Measurements from ENCODE around the gene ARHGEF4. TPM values are rescaled to one million over a fixed set of nuclear protein-coding genes. Genes with fewer than 3 reads are reported as not detected.

Gene ARHGEF4
- total and polyA plus RNA-seq, 7 donors, result 1.7 to 32.4 (median 17.2) TPM; not detected in 1

DNA sequence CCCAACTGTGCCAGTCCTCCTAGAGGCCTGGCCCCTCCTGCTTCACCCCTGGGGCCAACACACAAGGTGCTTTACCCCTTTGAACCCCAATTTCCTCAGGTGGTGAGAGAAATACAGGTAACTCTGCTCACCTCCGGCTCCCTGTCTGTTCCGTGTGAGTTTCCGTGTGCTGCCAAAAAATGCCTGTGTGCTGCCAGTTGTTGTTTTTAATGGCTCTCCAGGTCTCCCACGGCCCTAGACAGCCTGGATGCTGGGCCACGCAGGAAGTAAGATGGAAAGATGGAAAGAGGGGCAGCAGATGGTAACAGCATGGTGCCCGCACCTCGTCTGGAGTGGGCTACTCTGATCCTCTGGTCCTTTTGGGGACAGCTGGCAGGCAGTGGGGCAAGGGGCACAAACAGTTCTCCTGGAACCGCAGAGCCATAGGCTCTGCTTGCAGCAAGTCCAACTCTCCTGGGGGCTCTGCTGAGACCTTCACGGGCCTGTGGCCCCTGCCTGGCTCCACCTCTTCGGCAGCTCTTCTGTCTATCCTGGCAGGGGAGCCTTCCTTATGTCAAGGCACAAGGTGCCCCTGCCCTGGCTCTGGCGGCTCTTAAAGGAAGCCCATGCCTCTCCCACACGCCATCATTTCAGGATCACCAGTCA, 4.3 kb upstream of the ARHGEF4 start:
- 80 to 86% methylated on average over 12 of the region's 12 CpGs for WGBS, 2 donors
- intact Hi-C loops (cut with DNase I), result no loop called here
- Histone ChIP-seq H3K36me3 (no peaks in the 10 kb centered on the region), H3K9me3 (no peaks in the 10 kb centered on the region), H3K27ac (no peak overlapping the region), H3K27me3 (peaks cover 12 to 36% (median 13%) of the 10 kb centered on the region in 3 donors), H3K4me3 (no peak overlapping the region), H3K4me1 (peaks cover 0 to 10% (median 9%) of the 10 kb centered on the region in 4 donors)
- no peak for DNase-seq
- TF ChIP-seq, protein P1, sequence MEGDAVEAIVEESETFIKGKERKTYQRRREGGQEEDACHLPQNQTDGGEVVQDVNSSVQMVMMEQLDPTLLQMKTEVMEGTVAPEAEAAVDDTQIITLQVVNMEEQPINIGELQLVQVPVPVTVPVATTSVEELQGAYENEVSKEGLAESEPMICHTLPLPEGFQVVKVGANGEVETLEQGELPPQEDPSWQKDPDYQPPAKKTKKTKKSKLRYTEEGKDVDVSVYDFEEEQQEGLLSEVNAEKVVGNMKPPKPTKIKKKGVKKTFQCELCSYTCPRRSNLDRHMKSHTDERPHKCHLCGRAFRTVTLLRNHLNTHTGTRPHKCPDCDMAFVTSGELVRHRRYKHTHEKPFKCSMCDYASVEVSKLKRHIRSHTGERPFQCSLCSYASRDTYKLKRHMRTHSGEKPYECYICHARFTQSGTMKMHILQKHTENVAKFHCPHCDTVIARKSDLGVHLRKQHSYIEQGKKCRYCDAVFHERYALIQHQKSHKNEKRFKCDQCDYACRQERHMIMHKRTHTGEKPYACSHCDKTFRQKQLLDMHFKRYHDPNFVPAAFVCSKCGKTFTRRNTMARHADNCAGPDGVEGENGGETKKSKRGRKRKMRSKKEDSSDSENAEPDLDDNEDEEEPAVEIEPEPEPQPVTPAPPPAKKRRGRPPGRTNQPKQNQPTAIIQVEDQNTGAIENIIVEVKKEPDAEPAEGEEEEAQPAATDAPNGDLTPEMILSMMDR (IDR thresholded peaks at IDR 0.05), result no peak
- TF ChIP-seq POLR2AphosphoS5 (IDR thresholded peaks at IDR 0.05), result no peak
- no peak for TF ChIP-seq POLR2A (IDR thresholded peaks at IDR 0.05)
- TF ChIP-seq EP300 (IDR thresholded peaks at IDR 0.05), result no peak

DNA sequence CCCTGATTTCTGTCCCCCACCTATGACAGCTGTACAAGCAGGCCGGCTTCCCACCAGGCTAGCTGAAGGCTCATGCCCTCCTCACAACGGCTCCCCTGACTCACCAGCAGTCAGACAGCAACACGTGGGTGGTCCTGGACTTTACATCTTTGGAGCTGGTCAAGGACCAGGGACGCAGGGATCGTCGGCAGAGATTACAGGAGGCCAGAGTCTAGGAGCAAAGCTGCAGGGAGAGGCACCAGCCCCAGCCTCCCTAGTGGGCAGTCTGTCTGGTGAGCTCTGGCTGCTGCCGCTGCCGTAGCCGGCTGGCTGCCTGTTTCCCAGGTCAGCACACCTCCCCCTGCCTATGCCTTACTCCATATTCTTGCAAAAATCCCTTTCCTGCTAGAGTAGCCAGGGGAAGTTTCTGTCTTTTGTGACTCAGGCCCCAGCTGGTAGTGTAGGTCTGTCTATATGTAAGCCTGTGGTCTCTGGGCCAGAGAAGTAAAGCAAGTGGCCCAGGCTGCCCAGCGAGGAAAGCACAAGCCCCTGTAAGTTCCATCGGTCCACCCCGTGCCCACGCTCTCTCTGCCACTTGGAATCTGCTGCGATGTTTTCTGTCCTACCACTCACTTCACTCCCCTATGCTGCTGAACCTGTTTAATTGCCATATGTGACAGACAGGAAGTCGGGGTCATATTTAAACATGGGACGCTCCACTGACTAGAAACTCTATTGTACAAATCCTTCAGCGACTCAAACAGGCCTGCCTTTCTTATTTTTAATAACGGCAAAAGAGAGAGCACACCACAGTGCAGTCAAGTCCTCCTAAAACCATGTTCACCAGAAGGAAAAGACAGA, 2.4 kb upstream of the ARHGEF4 start:
- H3K36me3 ChIP-seq, result no peaks in the 10 kb centered on the region
- no peak for TF ChIP-seq POLR2AphosphoS5 (IDR thresholded peaks at IDR 0.05)
- TF ChIP-seq, protein P1 (IDR thresholded peaks at IDR 0.05), result no peak
- 75 to 83% methylated on average over 18 of the region's 18 CpGs for WGBS, 2 donors
- intact Hi-C loops (cut with DNase I), result no loop called here
- no peak overlapping the region for H3K4me3 ChIP-seq
- H3K27ac ChIP-seq, result no peak overlapping the region
- peaks cover 15 to 54% (median 25%) of the 10 kb centered on the region in 3 donors for H3K27me3 ChIP-seq
- no peaks in the 10 kb centered on the region for H3K9me3 ChIP-seq
- DNase-seq, result peak; percentile 53
- H3K4me1 ChIP-seq, result peaks cover 0 to 10% (median 9%) of the 10 kb centered on the region in 4 donors

DNA sequence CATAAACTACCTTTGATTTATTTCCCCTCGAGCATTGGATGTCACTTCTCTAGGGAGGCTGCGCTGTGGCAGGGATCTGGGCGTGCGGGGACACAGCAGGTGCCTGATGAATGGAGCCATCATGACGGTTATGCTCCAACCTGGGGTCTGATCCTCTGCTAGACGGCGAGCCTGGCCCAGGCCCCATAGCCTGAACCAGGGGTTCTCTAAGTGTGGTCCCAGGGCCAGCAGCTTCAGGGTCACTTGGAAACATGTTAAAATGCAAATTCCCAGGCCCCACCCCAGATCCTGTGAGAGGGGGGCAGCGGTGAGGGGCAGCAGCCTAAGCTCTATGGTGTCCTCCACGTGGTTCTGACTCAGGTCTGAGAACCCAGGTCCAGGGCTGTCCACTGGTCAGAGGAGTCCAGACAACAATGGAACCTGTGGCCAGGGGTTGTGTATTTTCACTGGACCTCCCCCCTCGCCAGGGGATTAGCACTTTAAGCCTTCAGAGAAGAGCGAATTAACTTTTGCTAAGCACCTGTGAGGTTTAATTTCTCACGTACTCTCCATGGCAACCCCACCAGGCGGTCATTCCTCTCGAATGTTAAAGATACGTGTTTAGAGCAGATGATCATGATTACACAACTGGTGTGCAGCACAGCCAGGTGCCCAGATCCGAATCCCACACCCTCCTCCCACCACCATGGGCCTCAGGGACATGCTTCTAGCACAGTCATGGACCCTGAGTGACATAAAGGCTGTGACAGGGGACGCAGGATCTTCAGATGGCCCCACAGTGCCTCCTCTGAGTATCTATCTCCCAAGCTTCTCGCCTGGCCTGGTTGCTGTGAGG, 1.6 kb upstream of the ARHGEF4 start:
- WGBS, 2 donors, result 91 to 92% methylated on average over 18 of the region's 18 CpGs
- Histone ChIP-seq H3K9me3 (no peaks in the 10 kb centered on the region), H3K4me1 (peaks cover 0 to 10% (median 9%) of the 10 kb centered on the region in 4 donors), H3K4me3 (no peak overlapping the region), H3K27ac (no peak overlapping the region), H3K36me3 (no peaks in the 10 kb centered on the region), H3K27me3 (peaks cover 15 to 60% (median 25%) of the 10 kb centered on the region in 3 donors)
- intact Hi-C loops (cut with DNase I), result no loop called here
- TF ChIP-seq, protein P1 (IDR thresholded peaks at IDR 0.05), result no peak
- TF ChIP-seq EP300 (IDR thresholded peaks at IDR 0.05) (no peak), POLR2AphosphoS5 (IDR thresholded peaks at IDR 0.05) (no peak), POLR2A (IDR thresholded peaks at IDR 0.05) (no peak)
- DNase-seq, result no peak

DNA sequence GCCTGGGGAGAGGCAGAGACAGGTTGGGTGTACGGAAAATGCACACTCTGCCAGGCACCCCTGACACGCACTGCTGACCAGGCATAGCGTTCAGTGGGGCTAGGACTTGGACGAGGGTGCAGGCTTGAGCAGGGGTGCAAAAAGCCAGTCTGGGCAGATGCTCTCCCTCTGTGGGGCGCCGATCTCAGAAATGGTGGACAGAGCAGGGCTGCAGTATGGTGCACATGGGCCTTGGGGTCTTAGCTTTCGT, 1.0 kb upstream of the ARHGEF4 start:
- H3K4me1 ChIP-seq, result peaks cover 0 to 10% (median 9%) of the 10 kb centered on the region in 4 donors
- H3K9me3 ChIP-seq, result no peaks in the 10 kb centered on the region
- H3K4me3 ChIP-seq, result no peak overlapping the region
- intact Hi-C loops (cut with DNase I), result no loop called here
- H3K27me3 ChIP-seq, result peaks cover 15 to 60% (median 25%) of the 10 kb centered on the region in 3 donors
- TF ChIP-seq, protein P1 (IDR thresholded peaks at IDR 0.05), result no peak
- TF ChIP-seq EP300 (IDR thresholded peaks at IDR 0.05) (no peak), POLR2A (IDR thresholded peaks at IDR 0.05) (no peak), POLR2AphosphoS5 (IDR thresholded peaks at IDR 0.05) (no peak)
- WGBS, 2 donors, result 91 to 92% methylated on average over 7 of the region's 7 CpGs
- H3K36me3 ChIP-seq, result no peaks in the 10 kb centered on the region
- peak; percentile 34 for DNase-seq
- H3K27ac ChIP-seq, result no peak overlapping the region

Measured in sigmoid colon (tissue), 7 donors.